CD1c-positive myeloid dendritic cell (primary cell): ENCODE results near the gene ZBTB4.

ENCODE experiments used
- DNase-seq: peaks from one replicate; pipeline ENCODE4 v3.0.0-alpha.2; 2016; ENCODE audit errors: extremely low spot score

Gene ZBTB4

GRCh38 chr17:7479213-7480088, at the start of gene ZBTB4:
Gene ZBTB4, minus strand, starts transcription at chr17:7479631. Its CDS starts 12,830 bp downstream, at chr17:7466801.
- DNase-seq: peak; percentile 55

GRCh38 chr17:7528842-7529241, 49.4 kb upstream of the ZBTB4 start:
- DNase-seq: no peak

- peak; percentile 63 for DNase-seq
Observed at GRCh38 chr17:7523033-7523432, 43.6 kb upstream of the ZBTB4 start.

GRCh38 chr17:7515911-7516610, 36.6 kb upstream of the ZBTB4 start:
- peak; percentile 64 for DNase-seq

GRCh38 chr17:7513850-7514419, 34.5 kb upstream of the ZBTB4 start:
- peak; percentile 12 for DNase-seq

GRCh38 chr17:7512824-7513540, 33.6 kb upstream of the ZBTB4 start:
- DNase-seq: peak; percentile 21

GRCh38 chr17:7512105-7512504, 32.7 kb upstream of the ZBTB4 start:
- DNase-seq: no peak

GRCh38 chr17:7511108-7511507, 31.7 kb upstream of the ZBTB4 start:
- DNase-seq: no peak

- no peak for DNase-seq
Observed at GRCh38 chr17:7509937-7510336, 30.5 kb upstream of the ZBTB4 start.

GRCh38 chr17:7508846-7509245, 29.4 kb upstream of the ZBTB4 start:
- DNase-seq: no peak

GRCh38 chr17:7508145-7508544, 28.7 kb upstream of the ZBTB4 start:
- DNase-seq: no peak

GRCh38 chr17:7503521-7503920, 24.1 kb upstream of the ZBTB4 start:
- no peak for DNase-seq

GRCh38 chr17:7502987-7503386, 23.6 kb upstream of the ZBTB4 start:
- no peak for DNase-seq

- no peak for DNase-seq
Observed at GRCh38 chr17:7502171-7502847, 22.9 kb upstream of the ZBTB4 start.

GRCh38 chr17:7501729-7502128, 22.3 kb upstream of the ZBTB4 start:
- DNase-seq: no peak

- no peak for DNase-seq
Observed at GRCh38 chr17:7499161-7499560, 19.7 kb upstream of the ZBTB4 start.

GRCh38 chr17:7497636-7498035, 18.2 kb upstream of the ZBTB4 start:
- no peak for DNase-seq

- no peak for DNase-seq
Observed at GRCh38 chr17:7497228-7497627, 17.8 kb upstream of the ZBTB4 start.

GRCh38 chr17:7496470-7497183, 17.2 kb upstream of the ZBTB4 start:
- DNase-seq: no peak

GRCh38 chr17:7495906-7496434, 16.5 kb upstream of the ZBTB4 start:
- DNase-seq: no peak

GRCh38 chr17:7493941-7494340, 14.5 kb upstream of the ZBTB4 start:
- no peak for DNase-seq
